GM12873 (cell line): ENCODE data around the gene PCLO.

ENCODE experiments used
- CTCF ChIP-seq: IDR thresholded peaks from 2 replicates; pipeline ENCODE4 v1.5.1; 2012; ENCODE audit warnings: low read depth, mild to moderate bottlenecking, moderate library complexity, low read length, control low read depth; ENCODE audit not compliant: insufficient read depth; ENCODE audit errors: missing control alignments

PCLO gene

GRCh38 chr7:82823073-82823472, 339.6 kb downstream of the PCLO start:
- no peak for TF ChIP-seq CTCF

GRCh38 chr7:82821037-82821436, 341.6 kb downstream of the PCLO start:
- no peak for TF ChIP-seq CTCF

- TF ChIP-seq CTCF, result no peak
Observed at GRCh38 chr7:82818171-82818570, 344.5 kb downstream of the PCLO start.

GRCh38 chr7:82816272-82816671, 346.4 kb downstream of the PCLO start:
- TF ChIP-seq CTCF, result peak; percentile 1

GRCh38 chr7:82810558-82811259, 352.0 kb downstream of the PCLO start:
- peak; percentile 63 for TF ChIP-seq CTCF

- no peak for TF ChIP-seq CTCF
Observed at GRCh38 chr7:82808633-82809032, 354.1 kb downstream of the PCLO start.

- TF ChIP-seq CTCF, result no peak
Observed at GRCh38 chr7:82805527-82805960, 357.1 kb downstream of the PCLO start.
